Chondrocyte (in vitro differentiated cells): Measurements from ENCODE around the gene TMEM219. TPM values are rescaled to one million over a fixed set of nuclear protein-coding genes. Genes with fewer than 3 reads are reported as not detected.

Experiments used
- DNase-seq: peaks from one replicate; pipeline ENCODE4 v3.0.0; 2021; ENCODE audit warnings: mixed read lengths, low spot score
- H3K27ac Mint-ChIP-seq: one replicate; pipeline ENCODE4 v1.8.0; 2021; ENCODE audit warnings: mild to moderate bottlenecking, moderate library complexity, mixed read lengths; ENCODE audit not compliant: unreplicated experiment
- H3K27me3 Mint-ChIP-seq: 2 replicates; pipeline ENCODE4 v1.8.0; 2021; ENCODE audit warnings: low read depth, mixed read lengths
- H3K36me3 Mint-ChIP-seq: 2 replicates; pipeline ENCODE4 v1.8.0; 2021; ENCODE audit warnings: low read depth, mixed read lengths
- H3K4me1 Mint-ChIP-seq: 2 replicates; pipeline ENCODE4 v1.8.0; 2021; ENCODE audit warnings: low read depth, mild to moderate bottlenecking, mixed read lengths
- H3K4me3 Mint-ChIP-seq: one replicate; pipeline ENCODE4 v1.8.0; 2021; ENCODE audit warnings: mild to moderate bottlenecking, moderate library complexity, mixed read lengths; ENCODE audit not compliant: unreplicated experiment
- H3K9me3 Mint-ChIP-seq: 2 replicates; pipeline ENCODE4 v1.8.0; 2021; ENCODE audit warnings: low read depth, mixed read lengths
- total RNA-seq: library from RNA; stranded (reverse); gene quantifications from 3 replicates; pipeline ENCODE4 v1.2.1, GENCODE V29; 2021
- TF ChIP-seq, protein P1 (sequence below): fragments of 200-600 bp; sonication (generic); IDR thresholded peaks from 2 replicates; pipeline ENCODE4 v1.5.0; 2021; ENCODE audit warnings: antibody characterized with exemption, mild to moderate bottlenecking, moderate library complexity

TMEM219 gene
- total RNA-seq, 1 donor from 2014 or later = 122 TPM

DNA sequence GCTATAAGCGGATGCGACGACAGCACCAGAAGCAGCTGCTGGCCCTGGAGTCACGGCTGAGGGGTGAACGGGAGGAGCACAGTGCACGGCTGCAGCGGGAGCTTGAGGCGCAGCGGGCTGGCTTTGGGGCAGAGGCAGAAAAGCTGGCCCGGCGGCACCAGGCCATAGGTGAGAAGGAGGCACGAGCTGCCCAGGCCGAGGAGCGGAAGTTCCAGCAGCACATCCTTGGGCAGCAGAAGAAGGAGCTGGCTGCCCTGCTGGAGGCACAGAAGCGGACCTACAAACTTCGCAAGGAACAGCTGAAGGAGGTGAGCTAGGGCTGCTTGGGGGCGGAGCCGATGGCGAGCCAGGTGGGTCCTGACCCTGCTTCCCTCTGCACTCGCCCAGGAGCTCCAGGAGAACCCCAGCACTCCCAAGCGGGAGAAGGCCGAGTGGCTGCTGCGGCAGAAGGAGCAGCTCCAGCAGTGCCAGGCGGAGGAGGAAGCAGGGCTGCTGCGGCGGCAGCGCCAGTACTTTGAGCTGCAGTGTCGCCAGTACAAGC, 23.5 kb downstream of the TMEM219 start:
- Mint-ChIP-seq H3K27ac (no peak overlapping the region), H3K4me1 (no peaks in the 10 kb centered on the region), H3K4me3 (no peak overlapping the region), H3K9me3 (no peaks in the 10 kb centered on the region), H3K27me3 (no peaks in the 10 kb centered on the region), H3K36me3 (peaks cover 48% of the 10 kb centered on the region)
- TF ChIP-seq, protein P1, sequence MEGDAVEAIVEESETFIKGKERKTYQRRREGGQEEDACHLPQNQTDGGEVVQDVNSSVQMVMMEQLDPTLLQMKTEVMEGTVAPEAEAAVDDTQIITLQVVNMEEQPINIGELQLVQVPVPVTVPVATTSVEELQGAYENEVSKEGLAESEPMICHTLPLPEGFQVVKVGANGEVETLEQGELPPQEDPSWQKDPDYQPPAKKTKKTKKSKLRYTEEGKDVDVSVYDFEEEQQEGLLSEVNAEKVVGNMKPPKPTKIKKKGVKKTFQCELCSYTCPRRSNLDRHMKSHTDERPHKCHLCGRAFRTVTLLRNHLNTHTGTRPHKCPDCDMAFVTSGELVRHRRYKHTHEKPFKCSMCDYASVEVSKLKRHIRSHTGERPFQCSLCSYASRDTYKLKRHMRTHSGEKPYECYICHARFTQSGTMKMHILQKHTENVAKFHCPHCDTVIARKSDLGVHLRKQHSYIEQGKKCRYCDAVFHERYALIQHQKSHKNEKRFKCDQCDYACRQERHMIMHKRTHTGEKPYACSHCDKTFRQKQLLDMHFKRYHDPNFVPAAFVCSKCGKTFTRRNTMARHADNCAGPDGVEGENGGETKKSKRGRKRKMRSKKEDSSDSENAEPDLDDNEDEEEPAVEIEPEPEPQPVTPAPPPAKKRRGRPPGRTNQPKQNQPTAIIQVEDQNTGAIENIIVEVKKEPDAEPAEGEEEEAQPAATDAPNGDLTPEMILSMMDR = no peak
- peak; percentile 87 for DNase-seq

- TF ChIP-seq, protein P1 = no peak
- no peak overlapping the region for H3K4me3 Mint-ChIP-seq
- H3K9me3 Mint-ChIP-seq = no peaks in the 10 kb centered on the region
- H3K27me3 Mint-ChIP-seq = no peaks in the 10 kb centered on the region
- DNase-seq = peak; percentile 79
- no peak overlapping the region for H3K27ac Mint-ChIP-seq
- no peaks in the 10 kb centered on the region for H3K4me1 Mint-ChIP-seq
- peaks cover 49% of the 10 kb centered on the region for H3K36me3 Mint-ChIP-seq
Observed at GRCh38 chr16:29986231-29986630, 24.4 kb downstream of the TMEM219 start.

DNA sequence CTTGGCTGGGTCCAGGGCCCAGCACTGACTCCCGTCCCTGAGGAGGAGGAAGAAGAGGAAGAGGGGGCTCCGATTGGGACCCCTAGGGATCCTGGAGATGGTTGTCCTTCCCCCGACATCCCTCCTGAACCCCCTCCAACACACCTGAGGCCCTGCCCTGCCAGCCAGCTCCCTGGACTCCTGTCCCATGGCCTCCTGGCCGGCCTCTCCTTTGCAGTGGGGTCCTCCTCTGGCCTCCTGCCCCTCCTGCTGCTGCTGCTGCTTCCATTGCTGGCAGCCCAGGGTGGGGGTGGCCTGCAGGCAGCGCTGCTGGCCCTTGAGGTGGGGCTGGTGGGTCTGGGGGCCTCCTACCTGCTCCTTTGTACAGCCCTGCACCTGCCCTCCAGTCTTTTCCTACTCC, 25.1 kb downstream of the TMEM219 start:
- no peak for DNase-seq
- no peaks in the 10 kb centered on the region for H3K9me3 Mint-ChIP-seq
- H3K36me3 Mint-ChIP-seq = peaks cover 46% of the 10 kb centered on the region
- no peaks in the 10 kb centered on the region for H3K27me3 Mint-ChIP-seq
- TF ChIP-seq, protein P1 = no peak
- no peak overlapping the region for H3K27ac Mint-ChIP-seq
- no peaks in the 10 kb centered on the region for H3K4me1 Mint-ChIP-seq
- H3K4me3 Mint-ChIP-seq = no peak overlapping the region

DNA sequence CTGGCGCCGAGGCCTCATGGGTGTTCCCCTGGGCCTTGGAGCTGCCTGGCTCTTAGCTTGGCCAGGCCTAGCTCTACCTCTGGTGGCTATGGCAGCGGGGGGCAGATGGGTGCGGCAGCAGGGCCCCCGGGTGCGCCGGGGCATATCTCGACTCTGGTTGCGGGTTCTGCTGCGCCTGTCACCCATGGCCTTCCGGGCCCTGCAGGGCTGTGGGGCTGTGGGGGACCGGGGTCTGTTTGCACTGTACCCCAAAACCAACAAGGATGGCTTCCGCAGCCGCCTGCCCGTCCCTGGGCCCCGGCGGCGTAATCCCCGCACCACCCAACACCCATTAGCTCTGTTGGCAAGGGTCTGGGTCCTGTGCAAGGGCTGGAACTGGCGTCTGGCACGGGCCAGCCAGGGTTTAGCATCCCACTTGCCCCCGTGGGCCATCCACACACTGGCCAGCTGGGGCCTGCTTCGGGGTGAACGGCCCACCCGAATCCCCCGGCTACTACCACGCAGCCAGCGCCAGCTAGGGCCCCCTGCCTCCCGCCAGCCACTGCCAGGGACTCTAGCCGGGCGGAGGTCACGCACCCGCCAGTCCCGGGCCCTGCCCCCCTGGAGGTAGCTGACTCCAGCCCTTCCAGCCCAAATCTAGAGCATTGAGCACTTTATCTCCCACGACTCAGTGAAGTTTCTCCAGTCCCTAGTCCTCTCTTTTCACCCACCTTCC, 25.6 kb downstream of the TMEM219 start:
- H3K9me3 Mint-ChIP-seq = no peaks in the 10 kb centered on the region
- H3K4me1 Mint-ChIP-seq = no peaks in the 10 kb centered on the region
- DNase-seq = peak; percentile 84
- H3K4me3 Mint-ChIP-seq = no peak overlapping the region
- H3K27ac Mint-ChIP-seq = no peak overlapping the region
- H3K36me3 Mint-ChIP-seq = peaks cover 44% of the 10 kb centered on the region
- no peaks in the 10 kb centered on the region for H3K27me3 Mint-ChIP-seq
- TF ChIP-seq, protein P1 = no peak

GRCh38 chr16:29988346-29989075, 26.6 kb downstream of the TMEM219 start:
- peaks cover 39% of the 10 kb centered on the region for H3K36me3 Mint-ChIP-seq
- no peaks in the 10 kb centered on the region for H3K4me1 Mint-ChIP-seq
- no peak overlapping the region for H3K27ac Mint-ChIP-seq
- TF ChIP-seq, protein P1 = no peak
- no peaks in the 10 kb centered on the region for H3K27me3 Mint-ChIP-seq
- H3K4me3 Mint-ChIP-seq = no peak overlapping the region
- peak; percentile 85 for DNase-seq
- H3K9me3 Mint-ChIP-seq = no peaks in the 10 kb centered on the region
